Subcutaneous abdominal adipose tissue (tissue), 5 donors: ENCODE data around the gene ANXA2R.

Source experiments
- H3K27ac ChIP-seq: one replicate; pipeline ENCODE4 v1.7.0; 2013; ENCODE audit warnings: low read depth, mild to moderate bottlenecking, inconsistent platforms, low read length, moderate library complexity
- H3K27me3 ChIP-seq, 5 donors: one replicate each; pipeline ENCODE4 v1.7.0; 2013; ENCODE audit warnings: low read length in 5 of 5, inconsistent platforms in 1 of 5; ENCODE audit not compliant: control insufficient read depth in 5 of 5, insufficient read depth in 4 of 5
- H3K36me3 ChIP-seq, 5 donors: one replicate each; pipeline ENCODE4 v1.7.0; 2013; ENCODE audit warnings: low read length in 5 of 5; ENCODE audit not compliant: control insufficient read depth in 5 of 5, insufficient read depth in 5 of 5
- H3K4me1 ChIP-seq, 5 donors: one replicate each; pipeline ENCODE4 v1.7.0; 2013; ENCODE audit warnings: low read length in 5 of 5, mild to moderate bottlenecking in 3 of 5, moderate library complexity in 1 of 5; ENCODE audit not compliant: control insufficient read depth in 5 of 5, insufficient read depth in 5 of 5
- H3K4me3 ChIP-seq, 5 donors: one replicate each; pipeline ENCODE4 v1.7.0; 2013; ENCODE audit warnings: low read length in 5 of 5, low read depth in 1 of 5
- H3K9ac ChIP-seq, 5 donors: one replicate each; pipeline ENCODE4 v1.7.0; 2013; ENCODE audit warnings: low read length in 5 of 5, mild to moderate bottlenecking in 4 of 5, moderate library complexity in 3 of 5
- H3K9me3 ChIP-seq, 5 donors: one replicate each; pipeline ENCODE4 v1.7.0; 2013; ENCODE audit warnings: low read length in 5 of 5; ENCODE audit not compliant: control insufficient read depth in 5 of 5
- donor health status: healthy.
- donor health status: healthy.
- donor health status: healthy.
- donor health status: healthy.
- donor health status: healthy.

The ANXA2R gene

GRCh38 chr5:42990892-42991291, 49.2 kb downstream of the ANXA2R start:
- H3K9me3 ChIP-seq, result no peaks in the 10 kb centered on the region
- H3K4me1 ChIP-seq, result peaks cover 2 to 40% (median 25%) of the 10 kb centered on the region in 5 donors
- H3K4me3 ChIP-seq, result peak overlapping the region; percentile 74 to 87 (median 82)
- peak overlapping the region; percentile 99 for H3K27ac ChIP-seq
- no peaks in the 10 kb centered on the region for H3K27me3 ChIP-seq
- H3K9ac ChIP-seq, result peak overlapping the region in 3 of 5 donors; percentile 85 to 89 (median 87)
- H3K36me3 ChIP-seq, result no peaks in the 10 kb centered on the region
